ENCODE measurements around the gene MAMDC4. TPM values are rescaled to one million over a fixed set of nuclear protein-coding genes. Genes with fewer than 3 reads are reported as not detected.

Gene MAMDC4
- total and polyA plus RNA-seq, 2 of the 13 experiments (the other 11 are each of a cell fraction or from before 2014, with no cell fraction given): 6.0 to 6.8 TPM

- TF ChIP-seq, protein P1, sequence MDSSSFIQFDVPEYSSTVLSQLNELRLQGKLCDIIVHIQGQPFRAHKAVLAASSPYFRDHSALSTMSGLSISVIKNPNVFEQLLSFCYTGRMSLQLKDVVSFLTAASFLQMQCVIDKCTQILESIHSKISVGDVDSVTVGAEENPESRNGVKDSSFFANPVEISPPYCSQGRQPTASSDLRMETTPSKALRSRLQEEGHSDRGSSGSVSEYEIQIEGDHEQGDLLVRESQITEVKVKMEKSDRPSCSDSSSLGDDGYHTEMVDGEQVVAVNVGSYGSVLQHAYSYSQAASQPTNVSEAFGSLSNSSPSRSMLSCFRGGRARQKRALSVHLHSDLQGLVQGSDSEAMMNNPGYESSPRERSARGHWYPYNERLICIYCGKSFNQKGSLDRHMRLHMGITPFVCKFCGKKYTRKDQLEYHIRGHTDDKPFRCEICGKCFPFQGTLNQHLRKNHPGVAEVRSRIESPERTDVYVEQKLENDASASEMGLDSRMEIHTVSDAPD (CRISPR knock-in tag; IDR thresholded peaks at IDR 0.05): 0 out of 2 replicates have a peak, but pooled peaks have one; percentile 57
- TF ChIP-seq NR1H2 (CRISPR knock-in tag; IDR thresholded peaks at IDR 0.05; ENCODE audit: borderline replicate concordance, low read depth) (peak; percentile 13; the same call in 1 of the 2 replicates), TP53 (CRISPR knock-in tag; conservative IDR thresholded peaks at IDR 0.05) (peak; percentile 75; the same call in 1 of the 2 replicates), ZNF556 (CRISPR knock-in tag; IDR thresholded peaks at IDR 0.05; ENCODE audit: borderline replicate concordance) (peak; percentile 43; the same call in 1 of the 2 replicates), ZNF629 (CRISPR knock-in tag; conservative IDR thresholded peaks at IDR 0.05) (peak; percentile 29; the same call in 1 of the 2 replicates), ZNF564 (CRISPR knock-in tag; IDR thresholded peaks at IDR 0.05) (peak; percentile 65; the same call in 1 of the 2 replicates), TSC22D2 (CRISPR knock-in tag; IDR thresholded peaks at IDR 0.05; ENCODE audit: borderline replicate concordance) (peak; percentile 53; the same call in 1 of the 2 replicates), MED1 (CRISPR knock-in tag; IDR thresholded peaks at IDR 0.05) (peak; percentile 14), GTF3A (CRISPR knock-in tag; conservative IDR thresholded peaks at IDR 0.05) (0 out of 2 replicates have a peak, but pooled peaks have one; percentile 78), ZBTB42 (CRISPR knock-in tag; IDR thresholded peaks at IDR 0.05) (0 out of 2 replicates have a peak, but pooled peaks have one; percentile 24), ZNF670 (CRISPR knock-in tag; IDR thresholded peaks at IDR 0.05; ENCODE audit: borderline replicate concordance) (0 out of 2 replicates have a peak, but pooled peaks have one; percentile 33), POGZ (CRISPR knock-in tag; IDR thresholded peaks at IDR 0.05) (peak; percentile 53; the same call in 1 of the 2 replicates), BRD4 (CRISPR knock-in tag; IDR thresholded peaks at IDR 0.05) (peak; percentile 29; the same call in 1 of the 2 replicates), THAP11 (CRISPR knock-in tag; IDR thresholded peaks at IDR 0.05) (peak; percentile 35), NRL (CRISPR knock-in tag; IDR thresholded peaks at IDR 0.05; ENCODE audit: borderline replicate concordance) (peak; percentile 86; the same call in 1 of the 2 replicates), ERF (CRISPR knock-in tag; IDR thresholded peaks at IDR 0.05) (peak; percentile 45; the same call in 1 of the 2 replicates), ARNT2 (CRISPR knock-in tag; IDR thresholded peaks at IDR 0.05; ENCODE audit: low read depth) (0 out of 2 replicates have a peak, but pooled peaks have one; percentile 40), HIVEP1 (CRISPR knock-in tag; IDR thresholded peaks at IDR 0.05) (peak; percentile 64; the same call in 1 of the 2 replicates)
- TF ChIP-seq, protein P2, sequence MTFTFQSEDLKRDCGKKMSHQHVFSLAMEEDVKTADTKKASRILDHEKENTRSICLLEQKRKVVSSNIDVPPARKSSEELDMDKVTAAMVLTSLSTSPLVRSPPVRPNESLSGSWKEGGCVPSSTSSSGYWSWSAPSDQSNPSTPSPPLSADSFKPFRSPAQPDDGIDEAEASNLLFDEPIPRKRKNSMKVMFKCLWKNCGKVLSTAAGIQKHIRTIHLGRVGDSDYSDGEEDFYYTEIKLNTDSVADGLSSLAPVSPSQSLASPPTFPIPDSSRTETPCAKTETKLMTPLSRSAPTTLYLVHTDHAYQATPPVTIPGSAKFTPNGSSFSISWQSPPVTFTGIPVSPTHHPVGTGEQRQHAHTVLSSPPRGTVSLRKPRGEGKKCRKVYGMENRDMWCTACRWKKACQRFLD (CRISPR knock-in tag; IDR thresholded peaks at IDR 0.05; ENCODE audit: borderline replicate concordance): peak; percentile 54; the same call in 1 of the 2 replicates
- TF ChIP-seq, protein P3, sequence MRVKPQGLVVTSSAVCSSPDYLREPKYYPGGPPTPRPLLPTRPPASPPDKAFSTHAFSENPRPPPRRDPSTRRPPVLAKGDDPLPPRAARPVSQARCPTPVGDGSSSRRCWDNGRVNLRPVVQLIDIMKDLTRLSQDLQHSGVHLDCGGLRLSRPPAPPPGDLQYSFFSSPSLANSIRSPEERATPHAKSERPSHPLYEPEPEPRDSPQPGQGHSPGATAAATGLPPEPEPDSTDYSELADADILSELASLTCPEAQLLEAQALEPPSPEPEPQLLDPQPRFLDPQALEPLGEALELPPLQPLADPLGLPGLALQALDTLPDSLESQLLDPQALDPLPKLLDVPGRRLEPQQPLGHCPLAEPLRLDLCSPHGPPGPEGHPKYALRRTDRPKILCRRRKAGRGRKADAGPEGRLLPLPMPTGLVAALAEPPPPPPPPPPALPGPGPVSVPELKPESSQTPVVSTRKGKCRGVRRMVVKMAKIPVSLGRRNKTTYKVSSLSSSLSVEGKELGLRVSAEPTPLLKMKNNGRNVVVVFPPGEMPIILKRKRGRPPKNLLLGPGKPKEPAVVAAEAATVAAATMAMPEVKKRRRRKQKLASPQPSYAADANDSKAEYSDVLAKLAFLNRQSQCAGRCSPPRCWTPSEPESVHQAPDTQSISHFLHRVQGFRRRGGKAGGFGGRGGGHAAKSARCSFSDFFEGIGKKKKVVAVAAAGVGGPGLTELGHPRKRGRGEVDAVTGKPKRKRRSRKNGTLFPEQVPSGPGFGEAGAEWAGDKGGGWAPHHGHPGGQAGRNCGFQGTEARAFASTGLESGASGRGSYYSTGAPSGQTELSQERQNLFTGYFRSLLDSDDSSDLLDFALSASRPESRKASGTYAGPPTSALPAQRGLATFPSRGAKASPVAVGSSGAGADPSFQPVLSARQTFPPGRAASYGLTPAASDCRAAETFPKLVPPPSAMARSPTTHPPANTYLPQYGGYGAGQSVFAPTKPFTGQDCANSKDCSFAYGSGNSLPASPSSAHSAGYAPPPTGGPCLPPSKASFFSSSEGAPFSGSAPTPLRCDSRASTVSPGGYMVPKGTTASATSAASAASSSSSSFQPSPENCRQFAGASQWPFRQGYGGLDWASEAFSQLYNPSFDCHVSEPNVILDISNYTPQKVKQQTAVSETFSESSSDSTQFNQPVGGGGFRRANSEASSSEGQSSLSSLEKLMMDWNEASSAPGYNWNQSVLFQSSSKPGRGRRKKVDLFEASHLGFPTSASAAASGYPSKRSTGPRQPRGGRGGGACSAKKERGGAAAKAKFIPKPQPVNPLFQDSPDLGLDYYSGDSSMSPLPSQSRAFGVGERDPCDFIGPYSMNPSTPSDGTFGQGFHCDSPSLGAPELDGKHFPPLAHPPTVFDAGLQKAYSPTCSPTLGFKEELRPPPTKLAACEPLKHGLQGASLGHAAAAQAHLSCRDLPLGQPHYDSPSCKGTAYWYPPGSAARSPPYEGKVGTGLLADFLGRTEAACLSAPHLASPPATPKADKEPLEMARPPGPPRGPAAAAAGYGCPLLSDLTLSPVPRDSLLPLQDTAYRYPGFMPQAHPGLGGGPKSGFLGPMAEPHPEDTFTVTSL (CRISPR knock-in tag; IDR thresholded peaks at IDR 0.05; ENCODE audit: borderline replicate concordance): 0 out of 2 replicates have a peak, but pooled peaks have one; percentile 10
Measured at GRCh38 chr9:136842380-136842948, 9.7 kb upstream of the MAMDC4 start, which contains the start of gene AJM1 (continued).
